Right cardiac atrium (tissue), 5 donors: ENCODE measurements around the gene GCM1. TPM values are rescaled to one million over a fixed set of nuclear protein-coding genes. Genes with fewer than 3 reads are reported as not detected.

Source experiments
- ATAC-seq, 2 donors: fragments of 200-7000 bp; cut with Tn5 transposase; one replicate each; pipeline versions ENCODE4 v1.8.0 to v1.9.1; 2020; ENCODE audit warnings: moderate library complexity in 2 of 2, mild to moderate bottlenecking in 1 of 2
- DNase-seq, 3 donors: peaks; one replicate each; pipeline ENCODE4 v3.0.0-alpha.2; 2020
- H3K27ac ChIP-seq: one replicate; pipeline ENCODE4 v1.5.1; 2013; ENCODE audit warnings: mild to moderate bottlenecking, low read length, control low read depth, moderate library complexity
- H3K27me3 ChIP-seq: one replicate; pipeline ENCODE4 v1.6.1; 2013; ENCODE audit not compliant: control insufficient read depth, insufficient read depth
- H3K4me1 ChIP-seq: one replicate; pipeline ENCODE4 v1.6.1; 2013; ENCODE audit warnings: low read length; ENCODE audit not compliant: control insufficient read depth, insufficient read depth
- H3K4me3 ChIP-seq: one replicate; pipeline ENCODE4 v1.5.1; 2013; ENCODE audit warnings: low read length, control low read depth
- H3K9me3 ChIP-seq: one replicate; pipeline ENCODE4 v1.6.1; 2013; ENCODE audit warnings: low read length; ENCODE audit not compliant: control insufficient read depth
- WGBS: extraction: QIAGEN DNeasy Blood & Tissue Kit; methylation state at CpG from one replicate; pipeline ENCODE4 v1.1.7; 2013; 5-methylcytosine and 5-hydroxymethylcytosine counted together
- intact Hi-C, 4 donors: fragments of 100-400 bp; cut with DNase I; formaldehyde crosslinking; loops; one replicate each; pipeline versions ENCODE4 v1.11.0 to v1.14.0; 2022 to 2023
- long read RNA-seq, 4 donors: library from polyadenylated mRNA; unstranded; transcript quantifications; one replicate each; pipeline ENCODE4 v2.0.0, GENCODE V29; 2020 to 2021
- polyA plus RNA-seq: library from polyadenylated mRNA; stranded (reverse); fragments of 200-250 nt; gene quantifications from one replicate; pipeline ENCODE4 v1.2.3, GENCODE V29; 2013
- total RNA-seq, 4 donors: library from RNA; stranded (reverse); fragmentation: NEBNext Ultra II Directional; extraction: Animal tissue kit (Norgen Biotek cat#: 25700); gene quantifications; one replicate each; pipeline ENCODE4 v1.2.1, GENCODE V29; 2021
- donor health status: healthy with polysubstance abuse.
- donor health status: DM: no; HTN: yes; CAD: no.
- donor health status: DM: no; HTN: no; CAD: no.
- donor health status: DM: no; HTN: yes; CAD: no; lungs with severe emphysema.
- donor health status: DM: yes; HTN: yes; CAD: no.

GCM1 gene, protein sequence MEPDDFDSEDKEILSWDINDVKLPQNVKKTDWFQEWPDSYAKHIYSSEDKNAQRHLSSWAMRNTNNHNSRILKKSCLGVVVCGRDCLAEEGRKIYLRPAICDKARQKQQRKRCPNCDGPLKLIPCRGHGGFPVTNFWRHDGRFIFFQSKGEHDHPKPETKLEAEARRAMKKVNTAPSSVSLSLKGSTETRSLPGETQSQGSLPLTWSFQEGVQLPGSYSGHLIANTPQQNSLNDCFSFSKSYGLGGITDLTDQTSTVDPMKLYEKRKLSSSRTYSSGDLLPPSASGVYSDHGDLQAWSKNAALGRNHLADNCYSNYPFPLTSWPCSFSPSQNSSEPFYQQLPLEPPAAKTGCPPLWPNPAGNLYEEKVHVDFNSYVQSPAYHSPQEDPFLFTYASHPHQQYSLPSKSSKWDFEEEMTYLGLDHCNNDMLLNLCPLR
- total RNA-seq (not detected), polyA plus RNA-seq (not detected)
- long read RNA-seq, donor 1 = 0 reads
- long read RNA-seq, donor 2 = 0 reads
- long read RNA-seq, donor 3 = 0 reads
- long read RNA-seq, donor 4 = 0 reads

DNA sequence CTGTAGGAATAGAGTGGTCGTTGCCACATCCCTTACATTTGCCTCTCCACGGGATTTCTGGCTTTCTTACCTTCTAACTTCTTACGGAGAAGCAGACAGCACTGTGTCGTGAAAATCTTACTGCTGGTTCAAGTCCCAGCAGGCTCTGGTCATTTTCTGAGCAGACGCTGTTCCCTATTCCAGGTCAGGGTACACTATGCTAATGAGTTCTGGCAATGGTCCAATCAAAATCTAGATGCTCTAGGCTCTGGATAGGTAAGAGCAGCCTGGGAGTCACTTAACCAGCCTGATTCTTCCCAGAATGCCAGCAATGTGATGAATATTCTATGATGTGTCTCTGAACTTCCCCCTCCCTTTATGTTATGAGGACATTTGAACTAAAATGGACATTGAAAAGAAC is at the start of gene GCM1:
GCM1 (minus strand) TSS at position 158 of the 400 bp plus-strand sequence. CDS start 3,209 bp downstream, outside the sequence.
- no peak within 1 kb of the TSS for H3K27ac ChIP-seq
- DNase-seq (no peak), ATAC-seq (no peak)
- H3K9me3 ChIP-seq = no peaks in the 10 kb centered on the region
- 83% methylated on average over 5 of the region's 5 CpGs for WGBS
- H3K4me3 ChIP-seq = no peak within 1 kb of the TSS
- H3K4me1 ChIP-seq = no peaks in the 10 kb centered on the region
- H3K27me3 ChIP-seq = no peaks in the 10 kb centered on the region
- intact Hi-C loops = no loop called here

DNA sequence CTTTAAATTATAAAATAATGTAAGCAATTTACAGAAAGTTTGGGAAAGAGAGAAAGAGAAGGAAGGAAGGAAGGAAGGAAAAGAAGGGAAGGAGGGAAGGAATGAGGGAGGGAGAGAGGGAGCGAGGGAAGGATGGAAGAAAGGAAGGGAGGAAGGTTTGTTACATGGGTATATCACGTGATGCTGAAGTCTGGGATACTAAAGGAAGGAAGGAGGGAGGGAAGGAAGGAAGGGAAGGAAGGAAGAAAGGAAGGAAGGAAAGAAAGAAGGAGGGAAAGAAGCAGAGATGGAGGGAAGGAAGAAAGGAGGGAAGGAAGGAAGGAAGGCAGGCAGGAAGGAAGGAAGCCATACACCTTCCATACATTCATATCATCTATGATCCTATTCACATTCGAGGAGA is 48.9 kb upstream of the GCM1 start:
- no peak overlapping the region for H3K27ac ChIP-seq
- ATAC-seq (no peak), DNase-seq (no peak)
- no peaks in the 10 kb centered on the region for H3K27me3 ChIP-seq
- H3K9me3 ChIP-seq = no peaks in the 10 kb centered on the region
- intact Hi-C loops = no loop called here
- no peak overlapping the region for H3K4me3 ChIP-seq
- WGBS = 79% methylated on average over 3 of the region's 3 CpGs
- H3K4me1 ChIP-seq = no peaks in the 10 kb centered on the region

DNA sequence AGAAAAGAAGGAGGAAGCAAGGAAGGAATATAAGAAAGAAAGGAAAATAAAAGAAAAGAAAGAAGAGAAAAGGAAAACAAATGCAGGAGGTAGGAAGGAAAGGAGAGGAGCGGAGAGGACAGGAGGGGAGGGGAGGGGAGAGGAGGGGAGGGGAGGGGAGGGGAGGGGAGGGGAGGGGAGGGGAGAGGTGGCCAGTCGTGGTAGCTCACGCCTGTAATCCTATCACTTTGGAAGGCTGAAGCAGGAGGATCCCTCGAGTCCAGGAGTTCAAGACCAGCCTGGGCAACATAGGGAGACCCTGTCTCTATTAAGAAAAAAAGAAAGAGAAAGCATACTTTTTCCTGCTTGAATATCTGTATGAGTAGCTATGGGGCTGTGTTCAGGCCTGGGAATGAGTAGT is 46.4 kb upstream of the GCM1 start:
- Histone ChIP-seq H3K27me3 (no peaks in the 10 kb centered on the region), H3K9me3 (no peaks in the 10 kb centered on the region), H3K27ac (no peak overlapping the region), H3K4me1 (no peaks in the 10 kb centered on the region), H3K4me3 (no peak overlapping the region)
- DNase-seq (no peak), ATAC-seq (no peak)
- intact Hi-C loops = no loop called here
- 77% methylated on average over 4 of the region's 4 CpGs for WGBS

DNA sequence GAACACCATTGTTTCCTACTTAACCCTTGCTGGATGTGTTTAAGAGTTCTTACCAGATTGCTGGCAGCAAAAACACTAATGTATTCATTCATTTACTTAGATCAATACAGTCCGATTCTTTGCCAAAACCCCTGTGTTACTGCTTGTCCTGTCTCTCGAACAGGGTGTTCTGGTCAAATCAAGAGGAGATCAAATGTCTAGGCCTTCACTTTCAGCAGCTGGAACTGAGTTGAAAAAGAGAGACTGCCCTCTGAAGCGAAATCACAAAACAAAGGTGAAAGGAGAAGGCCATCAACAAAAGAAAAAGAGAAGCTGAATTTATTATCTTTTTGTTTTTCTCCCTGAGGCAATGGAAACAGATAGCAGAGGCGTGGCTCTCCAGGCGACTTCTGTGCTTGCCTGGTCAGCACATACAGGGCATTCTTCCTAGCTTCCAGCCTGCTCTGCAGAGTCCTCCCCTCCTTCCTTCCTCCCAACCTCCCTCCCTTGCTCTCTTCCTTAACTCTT is 44.1 kb upstream of the GCM1 start:
- H3K27ac ChIP-seq = peak overlapping the region; percentile 13

DNA sequence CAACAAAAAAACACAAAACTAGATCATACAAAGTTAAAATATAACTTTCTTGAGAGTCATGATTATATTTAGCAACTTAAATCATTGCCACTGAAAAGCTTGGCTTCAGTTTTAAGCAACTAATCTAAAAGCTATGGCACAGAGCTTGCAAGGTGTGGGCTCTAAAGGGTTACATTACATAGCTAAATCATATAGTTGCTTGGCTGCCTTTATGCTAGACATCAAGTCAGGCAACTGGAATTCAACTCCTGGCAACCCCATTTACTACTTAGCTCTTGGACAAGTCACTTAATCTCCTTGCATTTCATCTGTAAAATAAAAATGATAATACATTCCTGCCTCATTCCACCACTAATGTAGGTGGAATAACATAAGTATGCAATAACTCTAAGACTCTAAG is 40.9 kb upstream of the GCM1 start:
- intact Hi-C loops = no loop called here
- Histone ChIP-seq H3K9me3 (no peaks in the 10 kb centered on the region), H3K4me1 (no peaks in the 10 kb centered on the region), H3K27me3 (no peaks in the 10 kb centered on the region), H3K4me3 (no peak overlapping the region), H3K27ac (no peak overlapping the region)
- ATAC-seq = no peak
- DNase-seq = no peak

More for the DNA sequence above, 44.1 kb upstream of the GCM1 start:
- Histone ChIP-seq H3K9me3 (no peaks in the 10 kb centered on the region), H3K4me3 (no peak overlapping the region), H3K4me1 (no peaks in the 10 kb centered on the region), H3K27me3 (no peaks in the 10 kb centered on the region)
- DNase-seq = peak in 1 of 3 donors; percentile 59
- 33% methylated on average over 5 of the region's 5 CpGs for WGBS
- peak; percentile 74 to 86 for ATAC-seq
- intact Hi-C loops = no loop called here

DNA sequence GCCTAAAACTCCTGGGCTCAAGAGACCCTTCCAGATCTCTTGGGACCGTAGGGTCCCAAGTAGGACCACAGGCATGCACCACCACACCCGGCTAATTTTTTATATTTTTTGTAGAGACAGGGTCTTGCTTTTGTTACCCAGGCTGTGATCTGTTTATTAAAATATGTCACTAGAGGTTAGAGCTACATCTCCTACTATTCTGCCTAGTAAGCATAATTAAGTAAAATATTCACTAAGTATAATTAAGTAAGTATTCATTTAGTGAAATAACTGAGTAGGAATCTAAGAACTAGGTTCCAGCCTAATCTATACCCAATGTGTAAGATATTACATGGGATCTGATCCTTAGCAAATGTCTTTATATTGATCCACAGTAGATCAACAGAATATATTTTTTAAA is 40.2 kb upstream of the GCM1 start:
- H3K4me1 ChIP-seq = no peaks in the 10 kb centered on the region
- intact Hi-C loops = no loop called here
- no peaks in the 10 kb centered on the region for H3K27me3 ChIP-seq
- no peak for DNase-seq
- no peak overlapping the region for H3K4me3 ChIP-seq
- WGBS = 85% methylated on average over 2 of the region's 2 CpGs
- no peaks in the 10 kb centered on the region for H3K9me3 ChIP-seq
- no peak overlapping the region for H3K27ac ChIP-seq
- ATAC-seq = no peak

DNA sequence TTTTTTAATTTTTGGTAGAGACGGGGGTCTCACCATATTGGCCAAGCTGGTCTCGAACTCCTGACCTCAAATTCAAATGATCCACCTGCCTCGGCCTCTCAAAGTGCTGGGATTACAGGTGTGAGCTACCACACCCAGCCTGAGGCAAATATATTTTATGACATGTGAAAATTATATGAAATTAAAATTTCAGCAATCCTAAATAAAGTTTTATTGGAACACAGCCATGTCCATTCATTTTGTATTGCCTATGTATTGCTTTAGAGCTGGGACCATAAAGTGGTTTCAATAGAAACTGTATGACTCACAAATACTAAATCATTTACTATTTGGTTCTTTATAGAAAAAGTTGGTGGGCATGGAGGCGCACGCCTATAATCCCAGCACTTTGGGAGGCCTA is 32.0 kb upstream of the GCM1 start:
- Histone ChIP-seq H3K27me3 (no peaks in the 10 kb centered on the region), H3K4me3 (no peak overlapping the region), H3K27ac (no peak overlapping the region), H3K4me1 (no peaks in the 10 kb centered on the region), H3K9me3 (no peaks in the 10 kb centered on the region)
- WGBS = 97% methylated on average over 5 of the region's 5 CpGs
- ATAC-seq (no peak), DNase-seq (no peak)
- intact Hi-C loops = no loop called here

DNA sequence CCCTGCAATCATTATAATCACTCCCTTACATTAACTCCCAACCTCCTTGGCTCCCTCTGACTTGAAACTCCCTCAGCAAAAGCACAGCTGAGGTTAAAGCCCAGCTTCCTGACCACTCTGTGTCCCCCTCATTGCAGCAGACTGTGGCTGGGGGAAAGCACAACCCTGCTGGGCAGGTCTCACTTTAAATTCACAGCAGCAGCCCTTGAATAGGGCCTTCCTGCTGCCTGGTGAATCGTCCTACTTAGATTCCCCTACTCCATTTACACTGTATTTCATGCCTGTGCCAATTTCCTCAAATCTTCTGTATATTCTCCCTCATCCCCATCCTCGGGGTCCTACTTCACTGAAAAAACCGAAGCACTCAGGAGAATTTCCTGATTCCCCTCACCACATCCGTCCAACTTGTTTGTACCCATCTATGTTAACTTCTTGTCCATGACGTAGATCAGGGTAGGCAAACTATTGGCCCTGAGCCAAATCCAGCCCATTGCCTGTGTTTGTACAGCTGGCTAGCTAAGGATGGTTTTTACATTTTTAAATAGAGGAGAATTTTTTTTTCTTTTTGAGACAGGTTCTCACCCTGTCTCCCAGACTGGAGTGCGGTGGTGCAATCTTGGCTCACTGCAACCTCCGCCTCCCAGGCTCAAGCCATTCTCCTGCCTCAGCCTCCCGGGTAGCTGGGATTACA is 31.5 kb upstream of the GCM1 start:
- no peak overlapping the region for H3K4me3 ChIP-seq
- H3K27me3 ChIP-seq = no peaks in the 10 kb centered on the region
- no peaks in the 10 kb centered on the region for H3K4me1 ChIP-seq
- no peak overlapping the region for H3K27ac ChIP-seq
- 38% methylated on average over 8 of the region's 8 CpGs for WGBS
- peak in 1 of 2 donors; percentile 51 for ATAC-seq
- H3K9me3 ChIP-seq = no peaks in the 10 kb centered on the region
- intact Hi-C loops = loop anchor here in 3 of 4 donors (10.0 kb wide), 2 partner anchors 115 to 235 kb away; no protein-coding TSS in a partner anchor
- DNase-seq = peak; percentile 38 to 60 (median 46)

DNA sequence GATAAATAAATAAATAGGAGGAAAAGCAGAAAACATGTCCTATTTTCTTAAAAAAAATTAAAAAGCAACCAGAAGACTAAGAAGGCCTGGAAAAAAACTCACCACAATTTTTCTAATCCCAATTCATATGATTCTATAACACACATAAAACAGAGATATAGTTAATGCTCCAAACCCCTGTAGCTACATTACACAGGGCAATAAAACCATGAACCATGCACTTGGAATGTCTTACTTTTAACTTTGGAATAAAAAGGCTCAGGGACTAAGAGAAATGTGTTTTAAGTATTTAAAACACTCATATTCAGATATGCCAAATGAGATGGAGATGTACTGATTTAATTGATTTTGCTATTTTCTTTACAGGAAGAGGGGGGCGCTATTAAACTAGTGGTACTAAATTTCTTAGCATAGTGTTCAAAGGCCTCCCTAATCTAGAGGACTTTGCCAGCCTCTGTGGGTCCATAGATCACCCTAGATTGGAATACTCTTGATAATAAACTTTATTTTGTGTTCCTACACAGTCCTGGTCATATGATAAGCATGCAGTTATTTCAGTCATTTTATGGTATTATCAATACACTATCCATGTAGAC is 30.3 kb upstream of the GCM1 start:
- Histone ChIP-seq H3K4me3 (no peak overlapping the region), H3K9me3 (no peaks in the 10 kb centered on the region), H3K27ac (no peak overlapping the region), H3K27me3 (no peaks in the 10 kb centered on the region), H3K4me1 (no peaks in the 10 kb centered on the region)
- intact Hi-C loops = loop anchor here in 3 of 4 donors (10.0 kb wide), 2 partner anchors 116 to 236 kb away; no protein-coding TSS in a partner anchor
- DNase-seq = no peak
- ATAC-seq = no peak
- WGBS = 76% methylated on average over 1 of the region's 1 CpG

DNA sequence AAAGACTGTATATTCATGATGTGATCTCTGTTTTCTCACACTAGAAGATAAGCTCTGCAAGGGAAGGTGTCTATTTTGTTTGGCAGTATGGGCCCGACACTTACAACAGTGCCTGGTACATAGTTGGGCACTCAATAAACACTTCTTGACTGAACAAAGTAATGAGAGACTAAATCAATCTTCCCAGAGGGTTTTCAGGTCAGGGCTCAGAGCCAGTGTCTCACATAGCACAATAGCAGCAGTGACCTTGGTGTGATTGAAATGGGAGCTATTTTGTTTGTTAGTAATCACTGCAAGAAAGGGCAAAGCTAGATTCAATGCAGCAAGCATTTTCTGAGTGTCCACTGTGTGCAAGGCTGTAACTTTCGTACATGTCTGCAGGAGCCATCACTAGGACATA is 26.4 kb upstream of the GCM1 start:
- no peak overlapping the region for H3K27ac ChIP-seq
- intact Hi-C loops = loop anchor here in 3 of 4 donors (10.0 kb wide), 2 partner anchors 120 to 240 kb away; no protein-coding TSS in a partner anchor
- ATAC-seq = peak in 1 of 2 donors; percentile 16

DNA sequence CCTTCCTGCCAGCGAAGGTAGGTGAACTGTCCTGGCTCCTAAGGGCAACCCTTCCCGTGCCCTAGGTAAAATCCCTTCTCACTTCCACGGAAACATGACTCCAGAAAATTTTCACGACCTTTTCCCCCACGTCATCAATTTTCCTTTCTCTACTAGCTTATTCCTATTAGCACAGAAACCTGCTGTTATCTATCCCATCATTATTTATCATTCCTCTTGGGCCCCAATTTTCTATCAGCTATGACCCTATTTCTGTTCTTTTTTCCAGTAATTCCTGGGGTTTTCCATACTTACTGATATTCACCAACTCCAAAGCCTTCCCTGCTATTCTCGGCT is 23.8 kb upstream of the GCM1 start:
- WGBS = 68% methylated on average over 6 of the region's 6 CpGs
- Histone ChIP-seq H3K9me3 (no peaks in the 10 kb centered on the region), H3K4me1 (no peaks in the 10 kb centered on the region), H3K27ac (no peak overlapping the region), H3K4me3 (no peak overlapping the region), H3K27me3 (no peaks in the 10 kb centered on the region)
- intact Hi-C loops = loop anchor here (2.0 to 10.0 kb wide), 5 partner anchors 122 to 310 kb away; no protein-coding TSS in a partner anchor
- DNase-seq (no peak), ATAC-seq (no peak)

More for the DNA sequence above, 26.4 kb upstream of the GCM1 start:
- H3K9me3 ChIP-seq = no peaks in the 10 kb centered on the region
- no peak overlapping the region for H3K4me3 ChIP-seq
- H3K27me3 ChIP-seq = no peaks in the 10 kb centered on the region
- H3K4me1 ChIP-seq = no peaks in the 10 kb centered on the region
- DNase-seq = no peak
- 70% methylated on average over 2 of the region's 2 CpGs for WGBS
